IMR-90 (cell line): Measurements from ENCODE around the gene CLIC4. TPM values are rescaled to one million over a fixed set of nuclear protein-coding genes. Genes with fewer than 3 reads are reported as not detected.

Experiments used
- ATAC-seq: fragments of 200-7000 bp; cut with Tn5 transposase; 2 replicates; pipeline ENCODE4 v1.9.1; 2020; ENCODE audit warnings: low read depth, mild to moderate bottlenecking, moderate library complexity
- BruUV-seq: library from RNA; stranded (reverse); fragments of 400-500 nt; replicated peaks from 2 replicates; lab custom pipeline; 2021; lab: Mats Ljungman, UMichigan
- CTCF ChIA-PET: fragments of 300-600 bp; formaldehyde crosslinking; extraction: SDS; loops from one replicate; lab custom pipeline; 2021; ENCODE audit warnings: antibody characterized with exemption; lab: Yijun Ruan, JAX
- POLR2A ChIA-PET: fragments of 300-600 bp; sonication (Branson Sonifier 250); formaldehyde crosslinking; loops from one replicate; lab custom pipeline; 2022; ENCODE audit warnings: antibody characterized with exemption; ENCODE audit not compliant: unreplicated experiment; lab: Charles Lee
- DNase-seq: peaks from one replicate; pipeline ENCODE4 v3.0.0; 2013
- H2AFZ ChIP-seq: replicated peaks from 2 replicates; pipeline ENCODE3; 2013; ENCODE audit warnings: low read length, mild to moderate bottlenecking; ENCODE audit not compliant: poor library complexity
- H2AK5ac ChIP-seq: 2 replicates; pipeline ENCODE4 v1.6.1; 2013; ENCODE audit warnings: low read depth, low read length, inconsistent platforms
- H2AK9ac ChIP-seq: replicated peaks from 2 replicates; pipeline ENCODE3; 2013; ENCODE audit warnings: mild to moderate bottlenecking, low read depth, low read length, moderate library complexity; ENCODE audit not compliant: poor library complexity
- H2BK120ac ChIP-seq: 2 replicates; pipeline ENCODE4 v1.6.1; 2013; ENCODE audit warnings: low read depth, low read length, inconsistent platforms
- H2BK15ac ChIP-seq: 3 replicates; pipeline ENCODE4 v1.6.1; 2013; ENCODE audit warnings: low read depth, low read length, inconsistent platforms
- H2BK20ac ChIP-seq: 2 replicates; pipeline ENCODE4 v1.6.1; 2013; ENCODE audit warnings: low read depth, mild to moderate bottlenecking, inconsistent platforms, low read length, moderate library complexity
- H2BK5ac ChIP-seq: 2 replicates; pipeline ENCODE4 v1.6.1; 2013; ENCODE audit warnings: mild to moderate bottlenecking, low read depth, low read length, inconsistent platforms; ENCODE audit not compliant: poor library complexity, severe bottlenecking
- H3K14ac ChIP-seq: replicated peaks from 2 replicates; pipeline ENCODE4 v1.6.1; 2013; ENCODE audit warnings: low read depth, low read length, inconsistent platforms
- H3K18ac ChIP-seq: 2 replicates; pipeline ENCODE4 v1.6.1; 2013; ENCODE audit warnings: low read depth, low read length, control low read depth
- H3K23ac ChIP-seq: 2 replicates; pipeline ENCODE4 v1.6.1; 2013; ENCODE audit warnings: low read depth, low read length, inconsistent platforms
- H3K27ac ChIP-seq: 2 replicates; pipeline ENCODE4 v1.5.1; 2013; ENCODE audit warnings: mild to moderate bottlenecking, control low read depth, low read length; ENCODE audit not compliant: insufficient read depth
- H3K27me3 ChIP-seq: 2 replicates; pipeline ENCODE4 v1.6.1; 2013; ENCODE audit warnings: low read length; ENCODE audit not compliant: control insufficient read depth, insufficient read depth
- H3K36me3 ChIP-seq: 2 replicates; pipeline ENCODE4 v1.6.1; 2013; ENCODE audit warnings: low read length, mixed read lengths; ENCODE audit not compliant: control insufficient read depth, insufficient read depth
- H3K4ac ChIP-seq: 2 replicates; pipeline ENCODE4 v1.6.1; 2013; ENCODE audit warnings: low read depth, low read length, inconsistent platforms
- H3K4me1 ChIP-seq: 2 replicates; pipeline ENCODE4 v1.6.1; 2013; ENCODE audit warnings: low read length, mixed read lengths; ENCODE audit not compliant: control insufficient read depth, insufficient read depth
- H3K4me2 ChIP-seq: 2 replicates; pipeline ENCODE4 v1.6.1; 2013; ENCODE audit warnings: low read depth, mild to moderate bottlenecking, control low read depth, low read length, moderate library complexity
- H3K4me3 ChIP-seq: 2 replicates; pipeline ENCODE4 v1.5.1; 2013; ENCODE audit warnings: low read depth, mild to moderate bottlenecking, control low read depth, low read length, moderate library complexity; ENCODE audit not compliant: insufficient read depth
- H3K56ac ChIP-seq: 2 replicates; pipeline ENCODE4 v1.6.1; 2013; ENCODE audit warnings: low read length, inconsistent platforms; ENCODE audit not compliant: insufficient read depth; ENCODE audit errors: extremely low read depth
- H3K79me1 ChIP-seq, 2 experiments: 2 replicates each; pipeline ENCODE4 v1.6.1; 2013; ENCODE audit warnings: low read length in 2 of 2, inconsistent platforms in 1 of 2, low read depth in 1 of 2
- H3K9ac ChIP-seq: 2 replicates; pipeline ENCODE4 v1.6.1; 2013; ENCODE audit warnings: low read depth, low read length, control low read depth
- H3K9me1 ChIP-seq: 2 replicates; pipeline ENCODE4 v1.6.1; 2013; ENCODE audit warnings: low read length, inconsistent platforms; ENCODE audit not compliant: insufficient read depth
- H3K9me3 ChIP-seq: 2 replicates; pipeline ENCODE4 v1.6.1; 2013; ENCODE audit warnings: low read length; ENCODE audit not compliant: control insufficient read depth, insufficient read depth
- H4K20me1 ChIP-seq: 2 replicates; pipeline ENCODE4 v1.6.1; 2013; ENCODE audit warnings: low read length, inconsistent platforms; ENCODE audit not compliant: insufficient read depth
- H4K5ac ChIP-seq: 2 replicates; pipeline ENCODE4 v1.6.1; 2013; ENCODE audit warnings: mild to moderate bottlenecking, low read depth, low read length, control low read depth
- H4K8ac ChIP-seq, 2 experiments: 2 replicates each; pipeline ENCODE4 v1.6.1; 2013; ENCODE audit warnings: low read depth in 2 of 2, low read length in 2 of 2, control low read depth in 1 of 2, inconsistent platforms in 1 of 2
- H4K91ac ChIP-seq: 2 replicates; pipeline ENCODE4 v1.6.1; 2013; ENCODE audit warnings: low read depth, low read length, inconsistent platforms; ENCODE audit not compliant: insufficient read depth
- BHLHE40 ChIP-seq: fragments of 150-350 bp; IDR thresholded peaks from 2 replicates; pipeline ENCODE4 v1.6.1; 2016; ENCODE audit warnings: mild to moderate bottlenecking, low read depth, low read length
- NFE2L2 ChIP-seq: fragments of 150-350 bp; IDR thresholded peaks from 2 replicates; pipeline ENCODE4 v1.6.1; 2016; ENCODE audit warnings: low read depth, mild to moderate bottlenecking, low read length
- RCOR1 ChIP-seq: IDR thresholded peaks from 2 replicates; pipeline ENCODE4 v1.6.1; 2012; ENCODE audit warnings: mild to moderate bottlenecking, low read length, improper control_type of control experiment; ENCODE audit not compliant: insufficient replicate concordance
- RFX5 ChIP-seq: IDR thresholded peaks from 2 replicates; pipeline ENCODE4 v1.8.0; 2012; ENCODE audit warnings: low read depth, mild to moderate bottlenecking, low read length, moderate library complexity
- SMC3 ChIP-seq: fragments of 150-350 bp; IDR thresholded peaks from 2 replicates; pipeline ENCODE4 v1.6.1; 2016; ENCODE audit warnings: low read depth, mild to moderate bottlenecking, antibody characterized with exemption, low read length, moderate library complexity
- WGBS, 2 experiments: methylation state at CpG; one replicate each; pipeline versions ENCODE4 v1.1.5 to v1.1.7; 2013; ENCODE audit warnings: missing lambda C conversion rate in 2 of 2; ENCODE audit not compliant: insufficient read length in 1 of 2; ENCODE audit errors: extremely low coverage in 2 of 2; 5-methylcytosine and 5-hydroxymethylcytosine counted together
- dilution Hi-C: fragments of 300-500 bp; cut with HindIII; formaldehyde crosslinking; loops from one replicate; pipeline ENCODE4 v1.14.3; 2018; ENCODE audit warnings: low sequenced_read_pairs; ENCODE audit not compliant: unreplicated experiment
- in situ Hi-C: fragments of 300-500 bp; cut with MboI; formaldehyde crosslinking; loops from 3 replicates; pipeline ENCODE4 v1.14.3; 2019; ENCODE audit warnings: low sequenced_read_pairs, inconsistent platforms, mixed read lengths
- intact Hi-C: fragments of 100-400 bp; cut with micrococcal nuclease; formaldehyde crosslinking; loops from 2 replicates; pipeline ENCODE4 v1.10.0; 2022
- polyA plus RNA-seq, 3 experiments: library from polyadenylated mRNA; depleted of rRNA; stranded (reverse); fragments of >200 nt; gene quantifications; 2 replicates each; pipeline ENCODE4 v1.2.3, GENCODE V29; 2012; ENCODE audit warnings: low replicate concordance in 1 of 3
- total RNA-seq: library from RNA; depleted of rRNA; stranded (reverse); fragments of >200 nt; gene quantifications from 2 replicates; pipeline ENCODE4 v1.2.3, GENCODE V29; 2012
- TF ChIP-seq, protein P1 (sequence below): fragments of 150-350 bp; IDR thresholded peaks from 2 replicates; pipeline ENCODE4 v1.6.1; 2016; ENCODE audit warnings: low read depth, mild to moderate bottlenecking, low read length, moderate library complexity, borderline replicate concordance

Gene CLIC4
- total and polyA plus RNA-seq, 2 of the 4 experiments (the other 2 are of a cell fraction): 242 to 392 TPM

DNA sequence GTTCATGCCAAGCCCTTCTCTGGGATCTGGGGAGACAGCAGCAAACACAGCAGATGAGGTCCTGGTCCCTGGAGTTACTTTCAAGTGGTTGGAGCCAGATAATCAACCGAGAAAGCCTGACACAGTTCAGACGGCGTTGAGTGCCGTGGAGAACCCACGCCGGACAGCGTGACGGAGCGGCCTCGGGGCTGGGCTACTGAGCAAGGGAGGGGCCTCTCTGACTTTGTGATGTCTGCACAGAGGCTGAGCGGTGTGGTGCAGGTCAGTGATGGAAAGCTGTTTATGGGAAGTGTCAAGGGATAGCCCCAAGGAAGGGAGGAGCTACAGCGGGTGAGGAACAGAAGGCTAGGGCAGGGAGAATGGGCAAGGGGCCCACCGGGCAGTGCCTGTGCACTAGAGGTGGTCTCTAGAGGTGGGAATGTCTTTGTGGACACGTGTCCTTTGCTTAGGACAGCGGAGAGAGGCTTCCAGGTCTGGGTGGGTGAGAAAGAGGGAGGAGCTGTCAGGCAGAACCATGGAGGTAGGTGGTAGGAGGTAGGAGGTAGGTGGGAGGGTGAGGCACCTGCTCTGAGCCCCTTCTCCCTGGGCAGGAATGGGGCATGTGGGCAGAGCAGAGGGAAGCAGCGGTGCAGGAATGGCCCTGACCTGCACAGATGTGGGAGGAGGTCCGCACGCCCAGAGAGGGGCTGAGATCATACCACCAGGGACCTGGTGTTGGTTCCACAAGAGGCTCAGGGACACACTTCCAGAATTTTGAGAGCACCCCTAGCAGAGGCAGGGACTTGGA, 122.0 kb downstream of the CLIC4 start:
- 10% methylated on average over 2 of the region's 18 CpGs; no CpG with 5 or more reads in 1 of the 2 experiments for WGBS, 2 experiments
- Histone ChIP-seq H2BK15ac (no peak overlapping the region), H2BK5ac (no peak overlapping the region), H3K14ac (no peak overlapping the region), H3K4me2 (no peak overlapping the region), H3K56ac (no peak overlapping the region), H4K91ac (no peak overlapping the region), H3K23ac (no peak overlapping the region), H2AFZ (peak overlapping the region; percentile 34), H3K27me3 (peaks cover 39% of the 10 kb centered on the region), H3K4me3 (no peak overlapping the region), H3K9me1 (peaks cover 4% of the 10 kb centered on the region; the same call in 1 of the 2 replicates), H2AK5ac (no peak overlapping the region), H3K4ac (no peak overlapping the region), H3K9ac (no peak overlapping the region), H2BK120ac (no peak overlapping the region), H3K36me3 (no peaks in the 10 kb centered on the region), H3K27ac (no peak overlapping the region), H4K5ac (no peak overlapping the region), H4K20me1 (no peaks in the 10 kb centered on the region), H4K8ac (no peak overlapping the region), H3K79me1 (no peaks in the 10 kb centered on the region), H2AK9ac (no peak overlapping the region), H3K9me3 (no peaks in the 10 kb centered on the region), H2BK20ac (no peak overlapping the region), H3K4me1 (no peaks in the 10 kb centered on the region), H3K18ac (no peak overlapping the region)
- no peak for ATAC-seq
- in situ Hi-C loops: no loop called here
- intact Hi-C loops: no loop called here
- no peak for DNase-seq
- dilution Hi-C loops: no loop called here
- no TSS peak for BruUV-seq
- ChIA-PET CTCF (no interaction called here), POLR2A (no interaction called here)
- TF ChIP-seq NFE2L2 (no peak), RFX5 (no peak), SMC3 (no peak), RCOR1 (no peak), BHLHE40 (no peak)
- TF ChIP-seq, protein P1, sequence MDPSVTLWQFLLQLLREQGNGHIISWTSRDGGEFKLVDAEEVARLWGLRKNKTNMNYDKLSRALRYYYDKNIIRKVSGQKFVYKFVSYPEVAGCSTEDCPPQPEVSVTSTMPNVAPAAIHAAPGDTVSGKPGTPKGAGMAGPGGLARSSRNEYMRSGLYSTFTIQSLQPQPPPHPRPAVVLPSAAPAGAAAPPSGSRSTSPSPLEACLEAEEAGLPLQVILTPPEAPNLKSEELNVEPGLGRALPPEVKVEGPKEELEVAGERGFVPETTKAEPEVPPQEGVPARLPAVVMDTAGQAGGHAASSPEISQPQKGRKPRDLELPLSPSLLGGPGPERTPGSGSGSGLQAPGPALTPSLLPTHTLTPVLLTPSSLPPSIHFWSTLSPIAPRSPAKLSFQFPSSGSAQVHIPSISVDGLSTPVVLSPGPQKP: no peak
